Upper lobe of left lung (tissue), 6 donors: ENCODE measurements around the gene SMAD1. TPM values are rescaled to one million over a fixed set of nuclear protein-coding genes. Genes with fewer than 3 reads are reported as not detected.
"Not testable (repeated sequence)": the region's sequence is repeated elsewhere in the genome, so short reads cannot be mapped to it uniquely, and the experiment has no call there.

Source experiments
- ATAC-seq, 2 donors: fragments of 200-7000 bp; cut with Tn5 transposase; one replicate each; pipeline ENCODE4 v1.9.1; 2022; ENCODE audit warnings: mild to moderate bottlenecking in 2 of 2, moderate library complexity in 2 of 2; ENCODE audit not compliant: low FRiP score in 2 of 2
- DNase-seq, 2 donors: peaks; one replicate each; pipeline ENCODE4 v3.0.0-alpha.2; 2019 to 2020
- H3K27ac ChIP-seq, 4 donors: fragments of 200-600 bp; sonication (generic); one replicate each; pipeline ENCODE4 v1.5.1; 2016 to 2019
- H3K27me3 ChIP-seq, 4 donors: fragments of 200-600 bp; sonication (generic); one replicate each; pipeline ENCODE4 v1.5.1; 2017 to 2019
- H3K36me3 ChIP-seq, 4 donors: fragments of 200-600 bp; sonication (generic); one replicate each; pipeline ENCODE4 v1.5.1; 2016 to 2019
- H3K4me1 ChIP-seq, 4 donors: fragments of 200-600 bp; sonication (generic); one replicate each; pipeline ENCODE4 v1.5.1; 2018 to 2019
- H3K4me3 ChIP-seq, 4 donors: fragments of 200-600 bp; sonication (generic); one replicate each; pipeline ENCODE4 v1.5.1; 2017 to 2019; ENCODE audit warnings: mild to moderate bottlenecking in 2 of 4, moderate library complexity in 1 of 4
- H3K9me3 ChIP-seq, 4 donors: fragments of 200-600 bp; sonication (generic); one replicate each; pipeline ENCODE4 v1.5.1; 2018 to 2019
- CTCF ChIP-seq, 6 experiments: fragments of 450-650 bp in 4 of 6; fragments of 200-600 bp in 2 of 6; sonication (generic) in 2 of 6; IDR thresholded peaks; one replicate each; pipeline ENCODE4 v1.5.1; 2016 to 2019; ENCODE audit warnings: antibody characterized with exemption in 6 of 6
- EP300 ChIP-seq, 4 donors: sonication (generic); formaldehyde crosslinking; IDR thresholded peaks; one replicate each; pipeline ENCODE4 v1.5.1; 2017; ENCODE audit warnings: antibody characterized with exemption in 4 of 4, control low read depth in 2 of 4
- POLR2A ChIP-seq, 4 donors: fragments of 450-650 bp; IDR thresholded peaks; one replicate each; pipeline ENCODE4 v1.5.1; 2016 to 2017; ENCODE audit warnings: antibody characterized with exemption in 4 of 4, mild to moderate bottlenecking in 2 of 4
- POLR2AphosphoS5 ChIP-seq, 2 donors: sonication (generic); formaldehyde crosslinking; IDR thresholded peaks; one replicate each; pipeline ENCODE4 v1.5.1; 2017; ENCODE audit warnings: antibody characterized with exemption in 2 of 2
- WGBS, 2 donors: methylation state at CpG; one replicate each; pipeline ENCODE4 v1.1.5; 2017 to 2018; 5-methylcytosine and 5-hydroxymethylcytosine counted together
- total RNA-seq, 6 donors: library from RNA; depleted of rRNA in 4 of 6; stranded (reverse); fragments of >200 nt in 4 of 6; gene quantifications; one replicate each; pipeline versions ENCODE4 v1.1.0 to v1.2.1, GENCODE V29; 2016 to 2021
- donor health status: DM: no; HTN: no; CAD: no; lungs with moderate emphysema.
- donor health status: DM: no; HTN: yes; CAD: no; lungs with severe emphysema.

SMAD1 gene
- total RNA-seq, 6 donors from 2014 or later = 7.2 to 39.8 (median 21.9) TPM

GRCh38 chr4:145531223-145531622, 49.6 kb downstream of the SMAD1 start:
- no peaks in the 10 kb centered on the region for H3K27me3 ChIP-seq
- TF ChIP-seq POLR2A (IDR thresholded peaks at IDR 0.05) (no peak), CTCF (IDR thresholded peaks at IDR 0.05) (no peak), EP300 (IDR thresholded peaks at IDR 0.05) (no peak), POLR2AphosphoS5 (IDR thresholded peaks at IDR 0.05) (no peak)
- no peak overlapping the region for H3K27ac ChIP-seq
- no peaks in the 10 kb centered on the region for H3K9me3 ChIP-seq
- H3K4me1 ChIP-seq = peaks cover 0 to 7% (median 2%) of the 10 kb centered on the region in 4 donors
- no peak for ATAC-seq
- no peaks in the 10 kb centered on the region for H3K36me3 ChIP-seq
- WGBS, 2 donors = 47 to 49% methylated on average over 2 of the region's 2 CpGs
- no peak for DNase-seq
- H3K4me3 ChIP-seq = no peak overlapping the region

DNA sequence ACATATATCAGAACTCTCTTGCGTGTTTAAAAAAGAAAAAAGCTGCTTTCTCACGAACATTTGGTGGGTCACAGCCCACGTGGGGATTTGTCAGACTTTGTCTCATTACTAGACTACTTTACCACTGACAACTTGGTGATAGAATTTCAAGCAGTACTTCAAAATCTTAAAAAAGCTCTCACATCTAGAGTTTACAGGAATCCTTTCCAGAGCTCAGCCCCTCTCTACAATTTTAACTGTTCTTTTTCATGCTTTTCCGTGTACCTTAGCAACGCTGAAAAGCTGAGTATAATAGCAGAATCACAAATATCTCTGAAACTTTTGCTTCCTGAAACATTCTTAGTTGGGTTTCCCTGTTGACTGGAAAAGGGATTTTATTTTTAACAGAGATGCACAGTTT, 50.2 kb downstream of the SMAD1 start:
- no peak for TF ChIP-seq EP300 (IDR thresholded peaks at IDR 0.05)
- no peak for TF ChIP-seq POLR2AphosphoS5 (IDR thresholded peaks at IDR 0.05)
- TF ChIP-seq CTCF (IDR thresholded peaks at IDR 0.05) = no peak
- DNase-seq (no peak), ATAC-seq (no peak)
- Histone ChIP-seq H3K36me3 (no peaks in the 10 kb centered on the region), H3K9me3 (no peaks in the 10 kb centered on the region), H3K4me3 (no peak overlapping the region), H3K27ac (no peak overlapping the region), H3K27me3 (no peaks in the 10 kb centered on the region), H3K4me1 (peaks cover 0 to 7% (median 2%) of the 10 kb centered on the region in 4 donors)
- WGBS, 2 donors = 60 to 77% methylated on average over 5 of the region's 5 CpGs

GRCh38 chr4:145533001-145533400, 51.3 kb downstream of the SMAD1 start:
- WGBS, 2 donors = 84 to 93% methylated on average over 4 of the region's 4 CpGs

DNA sequence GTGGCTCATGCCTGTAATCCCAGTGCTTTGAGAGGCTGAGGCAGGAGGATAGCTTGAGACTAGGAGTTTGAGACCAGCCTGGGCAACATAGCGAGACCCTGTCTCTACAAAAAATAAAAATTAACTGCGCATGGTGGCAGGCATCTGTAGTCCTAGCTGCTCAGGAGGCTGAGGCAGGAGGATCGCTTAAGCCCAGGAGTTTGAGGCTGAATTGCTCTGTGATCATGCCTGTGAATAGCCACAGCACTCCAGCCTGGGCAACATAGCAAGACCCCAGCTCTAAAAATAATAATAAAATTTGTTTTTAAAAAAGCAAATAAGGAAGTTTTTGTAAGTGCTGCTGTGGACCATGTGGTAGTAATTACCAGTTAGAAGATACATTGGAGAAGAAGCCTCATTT, 51.8 kb downstream of the SMAD1 start:
- H3K4me1 ChIP-seq, H3K27ac ChIP-seq, H3K9me3 ChIP-seq, H3K36me3 ChIP-seq, H3K27me3 ChIP-seq, H3K4me3 ChIP-seq, ATAC-seq, DNase-seq: not testable (repeated sequence)
- 91 to 98% methylated on average over 3 of the region's 3 CpGs for WGBS, 2 donors

More at GRCh38 chr4:145533001-145533400, 51.3 kb downstream of the SMAD1 start:
- Histone ChIP-seq H3K4me3 (no peak overlapping the region), H3K27ac (no peak overlapping the region), H3K4me1 (peaks cover 0 to 7% (median 2%) of the 10 kb centered on the region in 4 donors), H3K27me3 (no peaks in the 10 kb centered on the region), H3K9me3 (no peaks in the 10 kb centered on the region), H3K36me3 (no peaks in the 10 kb centered on the region)
- ATAC-seq (no peak), DNase-seq (no peak)
- no peak for TF ChIP-seq CTCF (IDR thresholded peaks at IDR 0.05)
- TF ChIP-seq POLR2A (IDR thresholded peaks at IDR 0.05) = no peak
- TF ChIP-seq EP300 (IDR thresholded peaks at IDR 0.05) = no peak
- TF ChIP-seq POLR2AphosphoS5 (IDR thresholded peaks at IDR 0.05) = no peak

DNA sequence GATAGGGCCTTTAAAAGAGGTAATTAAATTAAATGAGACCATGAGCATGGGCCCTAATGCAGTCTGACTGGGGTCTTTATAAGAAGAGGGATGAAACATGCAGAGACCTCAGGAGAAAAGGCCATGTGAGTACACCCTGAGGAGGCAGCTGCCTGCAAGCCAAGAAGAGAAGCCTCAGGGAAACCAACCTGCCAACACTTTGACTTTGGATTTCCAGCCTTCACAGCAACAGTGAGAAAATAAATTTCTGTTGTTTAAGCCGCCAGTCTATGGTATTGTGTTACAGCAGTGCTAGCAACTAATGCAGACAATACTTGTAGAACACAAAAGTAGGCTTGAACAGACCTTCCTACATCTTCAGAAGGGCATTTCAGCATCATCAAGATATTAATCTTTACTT, 52.3 kb downstream of the SMAD1 start:
- WGBS, 2 donors = 93 to 96% methylated on average over 1 of the region's 1 CpG
- Histone ChIP-seq H3K27me3 (no peaks in the 10 kb centered on the region), H3K36me3 (no peaks in the 10 kb centered on the region), H3K27ac (no peak overlapping the region), H3K9me3 (no peaks in the 10 kb centered on the region), H3K4me1 (peaks cover 0 to 7% (median 3%) of the 10 kb centered on the region in 4 donors), H3K4me3 (no peak overlapping the region)
- ATAC-seq = no peak
- TF ChIP-seq CTCF (IDR thresholded peaks at IDR 0.05) (no peak), POLR2A (IDR thresholded peaks at IDR 0.05) (no peak), POLR2AphosphoS5 (IDR thresholded peaks at IDR 0.05) (no peak), EP300 (IDR thresholded peaks at IDR 0.05) (no peak)
- DNase-seq = no peak
